DND-41 (cell line): ENCODE measurements around the gene C3orf62.

ENCODE experiments used
- CTCF ChIP-seq: IDR thresholded peaks from 2 replicates; pipeline ENCODE4 v1.5.1; 2012; ENCODE audit warnings: borderline replicate concordance, low read length, moderate library complexity, mild to moderate bottlenecking; ENCODE audit not compliant: poor library complexity, severe bottlenecking; ENCODE audit errors: extremely low read depth
- EZH2 ChIP-seq: IDR thresholded peaks from 3 replicates; pipeline ENCODE4 v1.6.1; 2012; ENCODE audit warnings: borderline replicate concordance, low read depth, mild to moderate bottlenecking, moderate library complexity, low read length, inconsistent platforms; ENCODE audit not compliant: severe bottlenecking

DNA sequence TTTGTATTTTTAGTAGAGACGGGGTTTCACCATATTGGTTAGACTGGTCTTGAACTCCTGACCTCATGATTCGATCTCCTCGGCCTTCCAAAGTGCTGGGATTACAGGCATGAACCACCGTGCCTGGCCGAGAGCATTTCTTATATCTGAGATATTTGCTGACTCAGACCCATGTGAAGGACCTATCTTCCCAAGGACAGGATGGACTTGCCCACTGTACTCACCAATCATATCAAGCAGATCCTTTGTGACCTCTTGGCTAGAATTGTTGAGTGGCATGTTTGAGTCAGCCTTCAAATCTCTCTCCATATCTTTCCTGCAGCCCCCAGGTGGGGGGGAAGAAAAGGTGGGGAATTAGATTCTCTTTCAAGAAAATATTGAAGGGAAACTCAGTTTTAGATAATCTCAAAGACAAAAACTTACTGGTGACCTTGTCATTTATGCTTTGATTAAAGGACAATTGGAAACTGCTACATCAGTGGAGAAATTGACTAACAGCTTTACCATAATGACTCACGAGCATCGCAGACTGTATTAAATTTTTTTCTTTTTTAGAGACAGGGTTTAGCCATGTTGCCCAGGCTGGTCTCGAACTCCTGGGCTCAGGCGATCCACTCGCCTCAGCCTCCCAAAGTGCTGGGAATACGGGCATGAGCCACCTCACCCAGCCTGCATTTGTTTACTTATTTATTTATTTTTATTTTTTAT lies 3.1 kb downstream of the C3orf62 start:
- TF ChIP-seq CTCF (no peak), EZH2 (no peak)
